Neural crest cell (in vitro differentiated cells): ENCODE data around the gene TSPY4. TPM values are rescaled to one million over a fixed set of nuclear protein-coding genes. Genes with fewer than 3 reads are reported as not detected.
"Not testable (repeated sequence)": the region's sequence is repeated elsewhere in the genome, so short reads cannot be mapped to it uniquely, and the experiment has no call there.

Experiments used
- DNase-seq: peaks from one replicate; pipeline ENCODE4 v3.0.0; 2021; ENCODE audit warnings: low read depth, mixed read lengths, low spot score
- H3K27ac Mint-ChIP-seq: one replicate; pipeline ENCODE4 v1.8.0; 2021; ENCODE audit warnings: mild to moderate bottlenecking, mixed read lengths; ENCODE audit not compliant: unreplicated experiment
- H3K27me3 Mint-ChIP-seq: 2 replicates; pipeline ENCODE4 v1.8.0; 2021; ENCODE audit warnings: low read depth, mild to moderate bottlenecking, mixed read lengths
- H3K36me3 Mint-ChIP-seq: 2 replicates; pipeline ENCODE4 v1.8.0; 2021; ENCODE audit warnings: low read depth, mild to moderate bottlenecking, mixed read lengths
- H3K4me1 Mint-ChIP-seq: 2 replicates; pipeline ENCODE4 v1.8.0; 2021; ENCODE audit warnings: mixed read lengths
- H3K4me3 Mint-ChIP-seq: one replicate; pipeline ENCODE4 v1.8.0; 2021; ENCODE audit warnings: mild to moderate bottlenecking, mixed read lengths
- H3K9me3 Mint-ChIP-seq: 2 replicates; pipeline ENCODE4 v1.8.0; 2021; ENCODE audit warnings: mixed read lengths
- long read RNA-seq: library from polyadenylated mRNA; unstranded; transcript quantifications from one replicate; pipeline ENCODE4 v2.0.0, GENCODE V29; 2020
- total RNA-seq: library from RNA; stranded (reverse); gene quantifications from 2 replicates; pipeline ENCODE4 v1.2.1, GENCODE V29; 2021
- TF ChIP-seq, protein P1 (sequence below): fragments of 200-600 bp; sonication (generic); conservative IDR thresholded peaks from 2 replicates; pipeline ENCODE4 v1.5.0; 2021; ENCODE audit warnings: antibody characterized with exemption, mild to moderate bottlenecking

Gene TSPY4, protein sequence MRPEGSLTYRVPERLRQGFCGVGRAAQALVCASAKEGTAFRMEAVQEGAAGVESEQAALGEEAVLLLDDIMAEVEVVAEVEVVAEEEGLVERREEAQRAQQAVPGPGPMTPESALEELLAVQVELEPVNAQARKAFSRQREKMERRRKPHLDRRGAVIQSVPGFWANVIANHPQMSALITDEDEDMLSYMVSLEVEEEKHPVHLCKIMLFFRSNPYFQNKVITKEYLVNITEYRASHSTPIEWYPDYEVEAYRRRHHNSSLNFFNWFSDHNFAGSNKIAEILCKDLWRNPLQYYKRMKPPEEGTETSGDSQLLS
- not detected in 2 replicates for total RNA-seq
- long read RNA-seq = 0 reads

DNA sequence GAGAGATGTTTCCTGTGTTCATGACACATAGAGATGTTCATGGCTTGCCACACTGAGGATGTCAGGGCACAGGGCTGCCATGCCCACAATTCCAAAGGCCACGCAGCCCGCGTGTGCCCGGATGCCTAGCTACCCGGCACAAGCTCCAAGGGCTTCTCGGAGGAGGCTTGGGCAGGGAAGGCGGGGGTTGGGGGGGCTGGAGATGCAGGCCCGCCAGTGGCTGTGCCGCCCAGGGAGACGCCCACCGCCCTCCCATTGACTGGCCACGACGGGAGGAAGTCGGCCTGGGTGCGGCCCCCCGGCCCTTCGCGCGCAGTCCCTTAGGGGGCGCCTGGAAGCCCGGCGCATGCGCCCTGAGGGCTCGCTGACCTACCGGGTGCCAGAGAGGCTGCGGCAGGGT is at the start of gene TSPY4:
TSPY4 (plus strand) TSS at position 301 of the 400 bp plus-strand sequence; CDS start at position 347, 46 bp downstream.
- not testable (repeated sequence) for H3K36me3 Mint-ChIP-seq, H3K27ac Mint-ChIP-seq, H3K27me3 Mint-ChIP-seq, H3K9me3 Mint-ChIP-seq, H3K4me3 Mint-ChIP-seq, DNase-seq, H3K4me1 Mint-ChIP-seq

GRCh38 chrY:9320996-9321395 is 16.3 kb upstream of the TSPY4 start:
- Mint-ChIP-seq H3K27ac (no peak overlapping the region), H3K4me1 (no peaks in the 10 kb centered on the region), H3K36me3 (no peaks in the 10 kb centered on the region), H3K27me3 (no peaks in the 10 kb centered on the region), H3K9me3 (no peaks in the 10 kb centered on the region), H3K4me3 (no peak overlapping the region)
- no peak for DNase-seq
- TF ChIP-seq, protein P1, sequence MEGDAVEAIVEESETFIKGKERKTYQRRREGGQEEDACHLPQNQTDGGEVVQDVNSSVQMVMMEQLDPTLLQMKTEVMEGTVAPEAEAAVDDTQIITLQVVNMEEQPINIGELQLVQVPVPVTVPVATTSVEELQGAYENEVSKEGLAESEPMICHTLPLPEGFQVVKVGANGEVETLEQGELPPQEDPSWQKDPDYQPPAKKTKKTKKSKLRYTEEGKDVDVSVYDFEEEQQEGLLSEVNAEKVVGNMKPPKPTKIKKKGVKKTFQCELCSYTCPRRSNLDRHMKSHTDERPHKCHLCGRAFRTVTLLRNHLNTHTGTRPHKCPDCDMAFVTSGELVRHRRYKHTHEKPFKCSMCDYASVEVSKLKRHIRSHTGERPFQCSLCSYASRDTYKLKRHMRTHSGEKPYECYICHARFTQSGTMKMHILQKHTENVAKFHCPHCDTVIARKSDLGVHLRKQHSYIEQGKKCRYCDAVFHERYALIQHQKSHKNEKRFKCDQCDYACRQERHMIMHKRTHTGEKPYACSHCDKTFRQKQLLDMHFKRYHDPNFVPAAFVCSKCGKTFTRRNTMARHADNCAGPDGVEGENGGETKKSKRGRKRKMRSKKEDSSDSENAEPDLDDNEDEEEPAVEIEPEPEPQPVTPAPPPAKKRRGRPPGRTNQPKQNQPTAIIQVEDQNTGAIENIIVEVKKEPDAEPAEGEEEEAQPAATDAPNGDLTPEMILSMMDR = no peak

DNA sequence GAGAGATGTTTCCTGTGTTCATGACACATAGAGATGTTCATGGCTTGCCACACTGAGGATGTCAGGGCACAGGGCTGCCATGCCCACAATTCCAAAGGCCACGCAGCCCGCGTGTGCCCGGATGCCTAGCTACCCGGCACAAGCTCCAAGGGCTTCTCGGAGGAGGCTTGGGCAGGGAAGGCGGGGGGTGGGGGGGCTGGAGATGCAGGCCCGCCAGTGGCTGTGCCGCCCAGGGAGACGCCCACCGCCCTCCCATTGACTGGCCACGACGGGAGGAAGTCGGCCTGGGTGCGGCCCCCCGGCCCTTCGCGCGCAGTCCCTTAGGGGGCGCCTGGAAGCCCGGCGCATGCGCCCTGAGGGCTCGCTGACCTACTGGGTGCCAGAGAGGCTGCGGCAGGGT is 20.2 kb downstream of the TSPY4 start, which contains the start of gene TSPY8:
TSPY8 (plus strand) TSS at position 301 of the 400 bp plus-strand sequence; CDS start at position 347, 46 bp downstream.
- H3K4me3 Mint-ChIP-seq, H3K4me1 Mint-ChIP-seq, H3K27me3 Mint-ChIP-seq, H3K9me3 Mint-ChIP-seq, H3K27ac Mint-ChIP-seq, H3K36me3 Mint-ChIP-seq, DNase-seq: not testable (repeated sequence)

Other genes with a start within 250 kb of the TSPY4 start
- not detected in 2 replicates for gene TSPY8, start 20.3 kb downstream of the TSPY4 start, total RNA-seq
- gene TSPY3, start 61.0 kb downstream of the TSPY4 start, total RNA-seq = not detected in 2 replicates
- gene TSPY1, start 129.5 kb downstream of the TSPY4 start, total RNA-seq = not detected in 2 replicates
- gene TSPY9, start 149.8 kb downstream of the TSPY4 start, total RNA-seq = not detected in 2 replicates
- gene TSPY10, start 190.4 kb downstream of the TSPY4 start, total RNA-seq = not detected in 2 replicates